HepG2 (cell line): ENCODE data around the gene TOR4A. TPM values are rescaled to one million over a fixed set of nuclear protein-coding genes. Genes with fewer than 3 reads are reported as not detected.

Experiments used
- ARID4A ChIP-seq: sonication (generic); formaldehyde crosslinking; IDR thresholded peaks from 2 replicates; pipeline ENCODE4 v1.5.0; 2020; ENCODE audit warnings: mild to moderate bottlenecking, missing genetic modification reagents, borderline replicate concordance
- ATF7 ChIP-seq, 2 experiments: fragments of 450-650 bp in 1 of 2; sonication (generic) in 1 of 2; formaldehyde crosslinking in 1 of 2; IDR thresholded peaks; 2 replicates each; pipeline versions ENCODE4 v1.4.0 to v1.6.1; 2016 to 2020; ENCODE audit warnings: antibody characterized with exemption in 1 of 2, mild to moderate bottlenecking in 1 of 2, missing genetic modification reagents in 1 of 2
- CAMTA2 ChIP-seq: sonication (generic); formaldehyde crosslinking; IDR thresholded peaks from 2 replicates; pipeline ENCODE4 v1.4.0; 2020; ENCODE audit warnings: mild to moderate bottlenecking, missing genetic modification reagents, borderline replicate concordance
- CCDC6 ChIP-seq: sonication (generic); formaldehyde crosslinking; IDR thresholded peaks from 2 replicates; pipeline ENCODE4 v1.8.1; 2022; ENCODE audit warnings: mild to moderate bottlenecking, missing genetic modification reagents, moderate library complexity
- FOXK2 ChIP-seq: fragments of 450-650 bp; IDR thresholded peaks from 2 replicates; pipeline ENCODE4 v1.6.1; 2016
- HMG20A ChIP-seq: IDR thresholded peaks from 2 replicates; pipeline ENCODE4 v1.6.1; 2016; ENCODE audit warnings: borderline replicate concordance
- JARID2 ChIP-seq: sonication (generic); formaldehyde crosslinking; IDR thresholded peaks from 2 replicates; pipeline ENCODE4 v1.8.1; 2023; ENCODE audit warnings: missing genetic modification reagents, inconsistent platforms; ENCODE audit not compliant: insufficient replicate concordance
- KDM1A ChIP-seq: IDR thresholded peaks from 2 replicates; pipeline ENCODE4 v1.6.1; 2016; ENCODE audit warnings: missing compliant biosample characterization
- MED8 ChIP-seq: sonication (generic); formaldehyde crosslinking; IDR thresholded peaks from 2 replicates; pipeline ENCODE4 v1.8.1; 2023; ENCODE audit warnings: mild to moderate bottlenecking, missing genetic modification reagents; ENCODE audit not compliant: insufficient replicate concordance
- PRDM10 ChIP-seq: sonication (generic); formaldehyde crosslinking; IDR thresholded peaks from 2 replicates; pipeline ENCODE4 v1.4.0; 2020; ENCODE audit warnings: low read depth, missing genetic modification reagents
- PRPF4 ChIP-seq: fragments of 200-400 bp; formaldehyde crosslinking; IDR thresholded peaks from 2 replicates; pipeline ENCODE4 v1.6.1; 2016; ENCODE audit warnings: low read length, low read depth; ENCODE audit not compliant: poor library complexity, severe bottlenecking
- RELA ChIP-seq: sonication (generic); formaldehyde crosslinking; IDR thresholded peaks from 2 replicates; pipeline ENCODE4 v1.4.0; 2020; ENCODE audit warnings: missing genetic modification reagents
- SKIL ChIP-seq: sonication (generic); formaldehyde crosslinking; IDR thresholded peaks from 2 replicates; pipeline ENCODE4 v1.8.0; 2022; ENCODE audit warnings: missing genetic modification reagents, mild to moderate bottlenecking, moderate library complexity, borderline replicate concordance
- SP140L ChIP-seq: sonication (generic); formaldehyde crosslinking; IDR thresholded peaks from 2 replicates; pipeline ENCODE4 v1.4.0; 2020; ENCODE audit warnings: missing genetic modification reagents, borderline replicate concordance
- TCF7L2 ChIP-seq: IDR thresholded peaks from 2 replicates; pipeline ENCODE4 v1.6.1; 2011; ENCODE audit warnings: mild to moderate bottlenecking, low read depth, low read length, moderate library complexity
- ZNF17 ChIP-seq: sonication (generic); formaldehyde crosslinking; IDR thresholded peaks from 2 replicates; pipeline ENCODE4 v1.5.0; 2020; ENCODE audit warnings: mild to moderate bottlenecking, missing genetic modification reagents
- ZNF260 ChIP-seq: sonication (generic); formaldehyde crosslinking; IDR thresholded peaks from 2 replicates; pipeline ENCODE4 v1.4.0; 2020; ENCODE audit warnings: missing genetic modification reagents, low read depth, mild to moderate bottlenecking, borderline replicate concordance
- ZNF761 ChIP-seq: sonication (generic); formaldehyde crosslinking; conservative IDR thresholded peaks from 2 replicates; pipeline ENCODE4 v1.4.0; 2020; ENCODE audit warnings: mild to moderate bottlenecking, missing genetic modification reagents
- ZNF788 ChIP-seq: sonication (generic); formaldehyde crosslinking; IDR thresholded peaks from 2 replicates; pipeline ENCODE4 v1.5.0; 2020; ENCODE audit warnings: mild to moderate bottlenecking, missing genetic modification reagents, borderline replicate concordance
- polyA plus RNA-seq, 8 experiments: library from polyadenylated mRNA; depleted of rRNA in 3 of 8; stranded (reverse) in 7 of 8; unstranded in 1 of 8; fragments of >200 nt; fragmentation: Illumina TruSeq in 4 of 8; extraction: Trizol in 4 of 8; gene quantifications; 2 replicates each; pipeline versions ENCODE4 v1.2.1 to v1.2.3, GENCODE V29; 2011 to 2016; ENCODE audit warnings: low read depth in 4 of 8, missing spikeins in 1 of 8, mixed read lengths in 1 of 8; ENCODE audit not compliant: insufficient read depth in 1 of 8
- total RNA-seq, 5 experiments: library from RNA; depleted of rRNA; stranded (reverse); fragments of >200 nt; fragmentation: Illumina TruSeq; extraction: Trizol; gene quantifications; 2 replicates each; pipeline ENCODE4 v1.2.3, GENCODE V29; 2016; ENCODE audit warnings: low read depth in 1 of 5

TOR4A gene
- total and polyA plus RNA-seq, 2 of the 13 experiments (the other 11 are each of a cell fraction or from before 2014, with no cell fraction given) = 11.1 to 14.2 TPM

- 0 out of 2 replicates have a peak, but pooled peaks have one; percentile 3 for TF ChIP-seq ARID4A
- TF ChIP-seq ZNF17 = no peak
- no peak for TF ChIP-seq ATF7 (IDR thresholded peaks at IDR 0.05)
- no peak for TF ChIP-seq ATF7 (CRISPR knock-in tag; IDR thresholded peaks at IDR 0.05)
- no peak for TF ChIP-seq JARID2 (CRISPR knock-in tag)
- no peak for TF ChIP-seq FOXK2
- TF ChIP-seq ZNF761 (CRISPR knock-in tag) = no peak
- no peak for TF ChIP-seq CAMTA2 (CRISPR knock-in tag)
- TF ChIP-seq CCDC6 (CRISPR knock-in tag) = no peak
- no peak for TF ChIP-seq SKIL
- no peak for TF ChIP-seq KDM1A (CRISPR knock-in tag)
- TF ChIP-seq TCF7L2 = no peak
- TF ChIP-seq PRPF4 = no peak
- TF ChIP-seq PRDM10 = peak; percentile 53; the same call in 1 of the 2 replicates
- TF ChIP-seq ZNF788 (CRISPR knock-in tag) = peak; percentile 42; the same call in 1 of the 2 replicates
- TF ChIP-seq HMG20A (CRISPR knock-in tag) = no peak
- no peak for TF ChIP-seq SP140L (CRISPR knock-in tag)
- TF ChIP-seq MED8 (CRISPR knock-in tag) = no peak
- TF ChIP-seq ZNF260 (CRISPR knock-in tag) = no peak
- TF ChIP-seq RELA (CRISPR knock-in tag) = no peak
Observed at GRCh38 chr9:137319011-137319738, 41.6 kb downstream of the TOR4A start (continued).
